Stimulated activated naive B cell treated with anti-CD40 and anti-IgM and Interleukin-4, amounts not matched to agents 10 μg/mL and 1 μg/mL and 100 μg/mL, for 72 hours (primary cell): ENCODE measurements around the gene MAB21L4.
A peak's percentile ranks its signal among the peaks of the same experiment; 100 is the strongest.

Experiments
- ATAC-seq, 2 donors: fragments of 150-1000 bp; cut with Tn5 transposase; replicated peaks; 2 replicates each; pipeline ENCODE4 v1.10.0; 2021; ENCODE audit warnings: moderate library complexity in 1 of 2
- DNase-seq: peaks from one replicate; pipeline ENCODE4 v3.0.0; 2021
- H3K27ac Mint-ChIP-seq: one replicate; pipeline ENCODE4 v1.8.0; 2022; ENCODE audit warnings: mild to moderate bottlenecking, mixed read lengths
- H3K27me3 Mint-ChIP-seq, 2 donors: one replicate each; pipeline ENCODE4 v1.8.0; 2022; ENCODE audit warnings: mixed read lengths in 2 of 2
- H3K36me3 Mint-ChIP-seq, 2 donors: one replicate each; pipeline ENCODE4 v1.8.0; 2022; ENCODE audit warnings: mixed read lengths in 2 of 2, mild to moderate bottlenecking in 1 of 2
- H3K4me1 Mint-ChIP-seq, 2 donors: one replicate each; pipeline ENCODE4 v1.8.0; 2022; ENCODE audit warnings: mixed read lengths in 2 of 2, mild to moderate bottlenecking in 1 of 2
- H3K4me3 Mint-ChIP-seq, 2 donors: one replicate each; pipeline ENCODE4 v1.8.0; 2022; ENCODE audit warnings: mild to moderate bottlenecking in 2 of 2, mixed read lengths in 2 of 2, moderate library complexity in 1 of 2
- H3K9me3 Mint-ChIP-seq, 2 donors: one replicate each; pipeline ENCODE4 v1.8.0; 2022; ENCODE audit warnings: mixed read lengths in 2 of 2, mild to moderate bottlenecking in 1 of 2

MAB21L4 gene

GRCh38 chr2:240876475-240877251 lies 19.3 kb downstream of the MAB21L4 start:
- Mint-ChIP-seq H3K27me3 (peaks cover 0 to 9% of the 10 kb centered on the region in 2 donors), H3K9me3 (no peaks in the 10 kb centered on the region), H3K4me3 (no peak overlapping the region), H3K36me3 (no peaks in the 10 kb centered on the region), H3K4me1 (no peaks in the 10 kb centered on the region), H3K27ac (no peak overlapping the region)
- DNase-seq, result no peak
- no peak for ATAC-seq

DNA sequence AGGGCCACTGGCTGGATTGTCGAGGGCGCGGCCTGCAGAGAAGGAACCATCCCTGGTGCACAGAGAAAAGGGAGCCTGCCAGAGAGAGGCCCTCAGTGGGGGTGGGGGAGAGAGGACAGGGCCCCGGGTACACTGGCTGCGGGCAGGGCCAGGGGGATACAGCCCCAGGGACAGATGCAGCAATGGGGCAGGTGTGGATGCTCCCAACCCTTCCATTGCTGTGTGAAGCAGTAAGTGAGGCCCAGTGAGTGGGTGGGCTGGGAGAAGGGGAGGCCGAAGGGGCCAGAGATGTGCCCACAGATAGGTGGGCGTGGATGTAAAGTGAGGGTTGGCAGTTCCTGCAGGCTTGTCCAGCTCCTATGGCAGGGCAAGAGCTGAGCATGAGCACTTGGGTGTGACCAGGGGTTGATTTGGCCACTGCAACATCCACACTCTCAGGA lies 19.9 kb downstream of the MAB21L4 start:
- H3K27ac Mint-ChIP-seq, result no peak overlapping the region
- no peak overlapping the region for H3K4me3 Mint-ChIP-seq
- no peaks in the 10 kb centered on the region for H3K36me3 Mint-ChIP-seq
- H3K4me1 Mint-ChIP-seq, result no peaks in the 10 kb centered on the region
- H3K9me3 Mint-ChIP-seq, result no peaks in the 10 kb centered on the region
- DNase-seq (no peak), ATAC-seq (no peak)
- H3K27me3 Mint-ChIP-seq, result peaks cover 0 to 10% of the 10 kb centered on the region in 2 donors

GRCh38 chr2:240875228-240876034 lies 20.5 kb downstream of the MAB21L4 start:
- Mint-ChIP-seq H3K9me3 (no peaks in the 10 kb centered on the region), H3K4me3 (no peak overlapping the region), H3K36me3 (no peaks in the 10 kb centered on the region), H3K27me3 (peaks cover 0 to 11% of the 10 kb centered on the region in 2 donors), H3K4me1 (no peaks in the 10 kb centered on the region), H3K27ac (no peak overlapping the region)
- no peak for ATAC-seq
- no peak for DNase-seq

DNA sequence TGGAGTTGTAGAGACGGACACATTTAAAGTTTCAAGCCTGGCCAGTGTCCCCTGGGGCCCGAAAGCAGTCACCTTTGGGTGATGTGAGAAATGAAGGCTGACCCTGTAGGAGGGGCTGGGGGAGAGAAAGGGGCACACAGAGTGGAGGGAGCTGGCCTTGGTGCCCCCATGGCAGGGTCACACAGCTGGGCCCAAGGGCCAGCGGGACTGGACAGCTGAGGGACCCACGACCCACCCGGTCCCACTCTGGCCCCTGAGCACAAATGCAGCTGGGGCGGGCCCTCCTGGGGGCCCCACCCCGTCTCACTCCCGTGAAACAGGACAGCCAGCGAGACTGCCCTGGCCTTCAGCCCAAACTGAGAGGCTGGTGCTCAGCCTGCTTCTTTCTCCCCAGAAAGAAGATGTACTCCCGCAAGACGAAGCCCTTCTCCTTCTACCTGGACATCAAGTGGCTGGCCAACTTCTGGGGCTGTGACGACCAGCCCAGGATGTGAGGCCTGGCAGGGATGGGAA lies 21.2 kb downstream of the MAB21L4 start:
- DNase-seq, result no peak
- no peak for ATAC-seq
- Mint-ChIP-seq H3K4me3 (no peak overlapping the region), H3K4me1 (no peaks in the 10 kb centered on the region), H3K36me3 (no peaks in the 10 kb centered on the region), H3K27me3 (peaks cover 0 to 16% of the 10 kb centered on the region in 2 donors), H3K9me3 (no peaks in the 10 kb centered on the region), H3K27ac (no peak overlapping the region)

- Mint-ChIP-seq H3K27ac (no peak overlapping the region), H3K9me3 (no peaks in the 10 kb centered on the region), H3K4me1 (no peaks in the 10 kb centered on the region), H3K36me3 (no peaks in the 10 kb centered on the region), H3K4me3 (no peak overlapping the region), H3K27me3 (peaks cover 0 to 16% of the 10 kb centered on the region in 2 donors)
- DNase-seq, result no peak
- no peak for ATAC-seq
Observed at GRCh38 chr2:240873805-240874714, 21.9 kb downstream of the MAB21L4 start.

DNA sequence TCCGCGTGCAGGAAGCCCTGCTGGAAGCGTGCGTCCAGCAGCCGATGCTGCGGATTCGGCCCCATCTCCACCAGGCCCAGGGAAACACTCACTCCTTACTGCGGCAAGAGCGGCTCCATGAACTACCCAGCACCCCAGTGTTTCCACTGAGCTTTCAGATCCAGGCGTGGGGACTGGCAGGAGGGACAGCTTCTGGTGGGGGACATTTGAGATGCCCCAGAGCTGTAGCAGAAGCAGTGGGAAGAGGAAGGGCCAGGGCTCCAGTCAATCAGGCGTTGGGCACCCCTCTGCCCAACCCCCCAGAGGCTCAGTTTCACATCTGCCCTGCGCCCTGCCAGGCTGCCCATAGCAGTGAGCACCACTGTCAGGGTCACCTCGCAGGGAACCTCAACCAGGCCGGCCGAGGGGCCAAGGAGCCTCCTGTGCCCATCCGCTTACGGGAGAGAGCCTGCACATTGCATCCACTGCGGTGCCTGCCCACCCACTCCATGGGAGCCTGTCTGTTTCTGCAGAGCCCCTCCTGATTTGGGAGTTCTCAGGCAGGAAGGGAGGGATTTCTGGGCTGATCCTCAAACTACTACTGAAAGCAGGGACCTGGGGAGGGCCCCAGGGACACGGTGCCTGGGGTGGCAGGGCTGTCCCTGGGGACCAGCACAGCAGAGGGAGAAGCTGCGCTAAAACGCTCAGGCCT lies 22.7 kb downstream of the MAB21L4 start:
- H3K27ac Mint-ChIP-seq, result no peak overlapping the region
- no peaks in the 10 kb centered on the region for H3K4me1 Mint-ChIP-seq
- H3K36me3 Mint-ChIP-seq, result no peaks in the 10 kb centered on the region
- DNase-seq (no peak), ATAC-seq (no peak)
- H3K9me3 Mint-ChIP-seq, result no peaks in the 10 kb centered on the region
- peaks cover 0 to 16% of the 10 kb centered on the region in 2 donors for H3K27me3 Mint-ChIP-seq
- no peak overlapping the region for H3K4me3 Mint-ChIP-seq

GRCh38 chr2:240872317-240873097 lies 23.4 kb downstream of the MAB21L4 start:
- ATAC-seq (peak in 1 of 2 donors; percentile 20), DNase-seq (no peak)
- H3K36me3 Mint-ChIP-seq, result no peaks in the 10 kb centered on the region
- no peaks in the 10 kb centered on the region for H3K4me1 Mint-ChIP-seq
- H3K4me3 Mint-ChIP-seq, result no peak overlapping the region
- H3K9me3 Mint-ChIP-seq, result no peaks in the 10 kb centered on the region
- no peak overlapping the region for H3K27ac Mint-ChIP-seq
- peaks cover 0 to 22% of the 10 kb centered on the region in 2 donors for H3K27me3 Mint-ChIP-seq

- Mint-ChIP-seq H3K9me3 (no peaks in the 10 kb centered on the region), H3K4me3 (no peak overlapping the region), H3K27me3 (peaks cover 0 to 22% of the 10 kb centered on the region in 2 donors), H3K36me3 (no peaks in the 10 kb centered on the region), H3K27ac (no peak overlapping the region), H3K4me1 (no peaks in the 10 kb centered on the region)
- no peak for ATAC-seq
- DNase-seq, result no peak
Observed at GRCh38 chr2:240871071-240871958, 24.6 kb downstream of the MAB21L4 start.

- Mint-ChIP-seq H3K4me3 (no peak overlapping the region), H3K27ac (no peak overlapping the region), H3K9me3 (no peaks in the 10 kb centered on the region), H3K27me3 (peaks cover 4 to 23% of the 10 kb centered on the region in 2 donors), H3K36me3 (no peaks in the 10 kb centered on the region), H3K4me1 (peaks cover 0 to 3% of the 10 kb centered on the region in 2 donors)
- ATAC-seq (no peak), DNase-seq (no peak)
Observed at GRCh38 chr2:240869956-240870875, 25.7 kb downstream of the MAB21L4 start.

- no peak for DNase-seq
- Mint-ChIP-seq H3K27ac (no peak overlapping the region), H3K27me3 (peaks cover 6 to 25% of the 10 kb centered on the region in 2 donors), H3K4me1 (peaks cover 0 to 3% of the 10 kb centered on the region in 2 donors), H3K9me3 (no peaks in the 10 kb centered on the region), H3K4me3 (no peak overlapping the region), H3K36me3 (no peaks in the 10 kb centered on the region)
- ATAC-seq, result no peak
Observed at GRCh38 chr2:240869109-240869955, 26.6 kb downstream of the MAB21L4 start.
